ENCODE measurements around the gene MYH16. TPM values are rescaled to one million over a fixed set of nuclear protein-coding genes. Genes with fewer than 3 reads are reported as not detected.

Gene MYH16
- total RNA-seq, 1 experiment from 2014 or later: 2.8 TPM

GRCh38 chr7:99359465-99360154 is 87.0 kb downstream of the MYH16 start:
- H3K79me2 ChIP-seq (ENCODE audit: low read length): no peaks in the 10 kb centered on the region
- DNase-seq: no peak
- ChIA-PET CTCF (no interaction called here), POLR2A (ENCODE audit: unreplicated experiment) (no interaction called here)
- no peak overlapping the region for H3K4me2 ChIP-seq (ENCODE audit: low read length)
- H3K27me3 ChIP-seq (ENCODE audit: low read length): no peaks in the 10 kb centered on the region
- H3K27ac ChIP-seq (ENCODE audit: low read length): no peak overlapping the region
- H4K20me1 ChIP-seq (ENCODE audit: low read length): no peaks in the 10 kb centered on the region
- no peaks in the 10 kb centered on the region for H3K9me2 ChIP-seq (replicated peaks; ENCODE audit: low read length)
- no peak for ATAC-seq
- intact Hi-C loops (cut with micrococcal nuclease): no loop called here
- H3K9ac ChIP-seq (ENCODE audit: low read length): no peak overlapping the region
- H3F3A ChIP-seq (ENCODE audit: low read length, unreplicated experiment): no peaks in the 10 kb centered on the region
- H3K4me3 ChIP-seq (ENCODE audit: low read length): no peak overlapping the region
- H2AFZ ChIP-seq (ENCODE audit: low read length): no peak overlapping the region
- TF ChIP-seq EZH2phosphoT487 (IDR thresholded peaks at IDR 0.05; ENCODE audit: borderline replicate concordance, low read length) (no peak), EZH2 (IDR thresholded peaks at IDR 0.05; ENCODE audit: low read length, unreplicated experiment) (no peak), CTCF (conservative IDR thresholded peaks at IDR 0.05; ENCODE audit: low read depth, low read length) (no peak; the same call in 1 of the 2 replicates)
- TSS peak; percentile 11 for BruUV-seq (replicated peaks)
- H3K9me3 ChIP-seq (ENCODE audit: low read length): no peaks in the 10 kb centered on the region
- peaks cover 41% of the 10 kb centered on the region for H3K36me3 ChIP-seq (ENCODE audit: low read depth, low read length)
- no peaks in the 10 kb centered on the region for H3K4me1 ChIP-seq (ENCODE audit: insufficient read depth, low read length)

Other genes with a start within 250 kb of the MYH16 start
- 30.2 and 32.3 TPM in 2 replicates for gene SMURF1, start 128.7 kb upstream of the MYH16 start, total RNA-seq (2014; rRNA removed)
- 0.40 and 1.3 TPM in 2 replicates for gene KPNA7, start 64.7 kb upstream of the MYH16 start, total RNA-seq (2014; rRNA removed)
- 183 and 193 TPM in 2 replicates for gene ARPC1A, start 53.1 kb downstream of the MYH16 start, total RNA-seq (2014; rRNA removed)
- 358 and 381 TPM in 2 replicates for gene ARPC1B, start 101.9 kb downstream of the MYH16 start, total RNA-seq (2014; rRNA removed)
- 58.6 and 84.7 TPM in 2 replicates for gene PDAP1, start 135.8 kb downstream of the MYH16 start, total RNA-seq (2014; rRNA removed)
- 120 and 144 TPM in 2 replicates for gene BUD31, start 136.1 kb downstream of the MYH16 start, total RNA-seq (2014; rRNA removed)
- 10.4 and 11.5 TPM in 2 replicates for gene PTCD1, start 166.0 kb downstream of the MYH16 start, total RNA-seq (2014; rRNA removed)
- 49.5 and 65.3 TPM in 2 replicates for gene CPSF4, start 166.1 kb downstream of the MYH16 start, total RNA-seq (2014; rRNA removed)
- 660 and 1,030 TPM in 2 replicates for gene ATP5MF, start 193.3 kb downstream of the MYH16 start, total RNA-seq (2014; rRNA removed)
- gene ZNF789, start 200.1 kb downstream of the MYH16 start, total RNA-seq (2014; rRNA removed): 6.6 and 8.3 TPM in 2 replicates
- 17.7 and 19.4 TPM in 2 replicates for gene ZNF394, start 227.4 kb downstream of the MYH16 start, total RNA-seq (2014; rRNA removed)
- gene ZKSCAN5, start 231.8 kb downstream of the MYH16 start, total RNA-seq (2014; rRNA removed): 8.6 and 9.9 TPM in 2 replicates